ENCODE data around the gene ANXA3. TPM values are rescaled to one million over a fixed set of nuclear protein-coding genes. Genes with fewer than 3 reads are reported as not detected.

The ANXA3 gene
- total and polyA plus RNA-seq, 10 donors: 7.0 to 119 (median 41.1) TPM

GRCh38 chr4:78645853-78646757 is 94.5 kb downstream of the ANXA3 start:
- H3K4me3 ChIP-seq: peak overlapping the region in 1 of 8 donors; percentile 1
- intact Hi-C loops (cut with DNase I; ENCODE audit: low total_unique reads): no loop called here

GRCh38 chr4:78647272-78647671 is 95.7 kb downstream of the ANXA3 start:
- 78 to 86% (median 85%) methylated on average over 2 of the region's 2 CpGs for WGBS, 5 donors
- TF ChIP-seq CTCF (IDR thresholded peaks at IDR 0.05 in 8 of 11, conservative IDR thresholded peaks at IDR 0.05 in 3 of 11): no peak
- no peak for TF ChIP-seq POLR2A (IDR thresholded peaks at IDR 0.05)
- no peak for TF ChIP-seq POLR2AphosphoS5 (IDR thresholded peaks at IDR 0.05)
- Histone ChIP-seq H3K36me3 (no peaks in the 10 kb centered on the region), H3K4me3 (no peak overlapping the region), H3K9me3 (no peaks in the 10 kb centered on the region), H3K27ac (no peak overlapping the region), H3K4me1 (peaks cover 25 to 84% (median 48%) of the 10 kb centered on the region in 6 donors), H3K27me3 (replicated peaks in 1 of 7) (no peaks in the 10 kb centered on the region)
- intact Hi-C loops (cut with DNase I; ENCODE audit: low total_unique reads): no loop called here
- DNase-seq: no peak

More at GRCh38 chr4:78645853-78646757, 94.5 kb downstream of the ANXA3 start:
- 38 to 57% (median 43%) methylated on average over 10 of the region's 10 CpGs for WGBS, 5 donors
- DNase-seq: no peak
- Histone ChIP-seq H3K4me1 (peaks cover 25 to 96% (median 51%) of the 10 kb centered on the region in 6 donors), H3K27me3 (replicated peaks in 1 of 7) (no peaks in the 10 kb centered on the region), H3K27ac (peak overlapping the region; percentile 9 to 82 (median 70)), H3K36me3 (no peaks in the 10 kb centered on the region), H3K9me3 (no peaks in the 10 kb centered on the region)
- peak in 1 of 3 donors; percentile 55 for TF ChIP-seq POLR2AphosphoS5 (IDR thresholded peaks at IDR 0.05)
- TF ChIP-seq CTCF (IDR thresholded peaks at IDR 0.05 in 8 of 11, conservative IDR thresholded peaks at IDR 0.05 in 3 of 11): no peak
- no peak for TF ChIP-seq POLR2A (IDR thresholded peaks at IDR 0.05)

GRCh38 chr4:78648640-78649363 is 97.2 kb downstream of the ANXA3 start:
- Histone ChIP-seq H3K4me1 (peaks cover 14 to 75% (median 38%) of the 10 kb centered on the region in 6 donors), H3K4me3 (no peak overlapping the region), H3K27ac (no peak overlapping the region), H3K9me3 (no peaks in the 10 kb centered on the region), H3K36me3 (no peaks in the 10 kb centered on the region), H3K27me3 (replicated peaks in 1 of 7) (no peaks in the 10 kb centered on the region)
- no peak for DNase-seq
- intact Hi-C loops (cut with DNase I; ENCODE audit: low total_unique reads): no loop called here
- no peak for TF ChIP-seq POLR2A (IDR thresholded peaks at IDR 0.05)
- TF ChIP-seq CTCF (IDR thresholded peaks at IDR 0.05 in 8 of 11, conservative IDR thresholded peaks at IDR 0.05 in 3 of 11): no peak
- no peak for TF ChIP-seq POLR2AphosphoS5 (IDR thresholded peaks at IDR 0.05)
- WGBS, 5 donors: 71 to 75% (median 75%) methylated on average over 4 of the region's 4 CpGs
